ENCODE results near the gene HERPUD2.
"Not testable (repeated sequence)": the region's sequence is repeated elsewhere in the genome, so short reads cannot be mapped to it uniquely, and the experiment has no call there.

HERPUD2 gene

DNA sequence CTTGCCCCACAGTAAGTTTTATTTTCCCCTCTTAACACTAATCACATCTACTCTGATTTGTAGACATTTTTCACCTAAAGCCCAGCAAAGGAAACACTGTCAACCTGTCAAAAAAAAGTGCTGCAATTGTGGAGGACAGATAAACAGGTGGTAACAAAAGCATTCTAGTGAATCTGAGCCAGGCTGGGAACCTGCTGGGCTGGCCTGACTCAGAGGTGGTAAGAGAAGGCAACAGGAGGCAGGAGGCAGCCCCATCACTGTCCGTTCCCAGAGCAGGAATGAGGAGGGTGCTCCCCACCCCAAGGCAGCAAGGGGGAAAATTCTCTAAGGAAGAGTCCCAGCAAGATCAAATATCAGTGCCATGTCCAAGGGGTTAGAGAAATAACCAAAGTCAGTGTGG is 19.5 kb upstream of the HERPUD2 start:
- DNase-seq (ENCODE audit: low spot score) = no peak

DNA sequence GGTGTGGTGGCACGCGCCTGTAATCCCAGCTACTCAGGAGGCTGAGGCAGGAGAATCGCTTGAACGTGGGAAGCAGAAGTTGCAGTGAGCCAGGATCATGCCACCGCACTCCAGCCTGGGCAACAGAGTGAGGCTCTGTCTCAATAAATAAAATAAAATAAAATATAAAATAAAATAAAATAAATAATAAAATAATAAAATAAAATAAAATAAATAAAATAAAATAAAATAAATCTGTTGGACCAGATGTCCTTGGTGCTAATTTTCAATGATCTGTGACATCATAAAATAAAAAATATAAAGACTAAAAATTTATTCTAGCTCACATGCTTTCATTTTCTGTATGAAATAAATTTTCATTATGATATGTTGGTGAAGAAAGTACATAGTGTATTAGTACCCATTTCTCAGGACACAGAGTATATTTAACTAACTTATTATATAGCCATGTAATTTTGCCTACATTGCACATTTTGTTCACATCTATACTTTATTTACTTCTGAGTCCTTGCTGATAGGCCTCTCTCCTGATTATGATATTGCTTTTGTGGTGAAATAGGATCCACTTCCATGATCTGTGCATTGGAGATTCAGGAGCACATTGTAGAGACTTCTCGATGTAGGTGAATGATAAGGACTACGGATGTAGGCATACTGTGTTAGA is 17.8 kb upstream of the HERPUD2 start:
- no peak for DNase-seq (ENCODE audit: low spot score)

DNA sequence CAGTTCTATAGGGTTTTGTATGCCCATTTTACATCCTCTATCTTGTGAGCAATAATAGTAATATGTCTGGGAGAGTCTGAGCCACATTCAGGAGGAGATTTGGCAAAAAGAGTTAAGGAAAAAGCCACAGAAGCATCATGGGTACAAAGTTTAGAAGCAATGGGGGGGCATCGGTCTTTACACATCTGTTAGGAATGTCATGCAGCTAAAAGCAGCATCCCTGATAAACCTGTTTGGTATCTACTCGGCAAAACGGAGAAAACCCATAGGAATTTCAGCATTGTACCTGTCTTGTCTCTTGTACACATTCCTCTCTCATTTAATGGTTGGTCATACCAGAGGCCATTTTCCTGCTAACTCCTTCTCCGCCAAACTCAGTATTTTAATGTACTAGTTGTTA is 12.5 kb upstream of the HERPUD2 start:
- no peak for DNase-seq (ENCODE audit: low spot score)

DNA sequence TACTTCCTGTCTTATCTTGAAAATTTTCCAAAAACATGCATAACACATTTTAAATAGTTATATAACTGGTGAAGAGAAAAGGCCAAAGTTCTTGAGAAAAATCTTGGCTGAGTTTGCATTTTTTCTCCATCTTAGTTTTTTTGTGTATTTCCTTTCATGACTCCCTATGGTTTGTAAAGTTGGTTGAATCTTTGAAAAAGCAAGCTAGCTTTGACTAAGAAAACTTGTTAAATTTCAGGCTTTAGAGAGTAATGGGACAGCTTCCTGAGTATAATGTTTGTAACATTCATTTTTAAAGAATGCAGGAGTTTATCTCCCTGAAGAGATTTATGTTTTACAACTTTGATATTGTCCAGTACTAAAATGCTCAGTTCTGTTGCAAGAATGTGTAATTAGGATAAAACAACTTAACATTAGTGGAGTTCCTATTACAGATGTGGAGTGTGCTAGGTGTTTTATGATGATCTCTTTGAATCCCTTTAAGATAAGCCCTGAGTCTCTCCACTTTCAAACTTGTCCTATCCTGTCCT is 11.1 kb upstream of the HERPUD2 start:
- DNase-seq (ENCODE audit: low spot score) = no peak

GRCh38 chr7:35704261-35704660 is 9.3 kb upstream of the HERPUD2 start:
- no peak for DNase-seq (ENCODE audit: low spot score)

DNA sequence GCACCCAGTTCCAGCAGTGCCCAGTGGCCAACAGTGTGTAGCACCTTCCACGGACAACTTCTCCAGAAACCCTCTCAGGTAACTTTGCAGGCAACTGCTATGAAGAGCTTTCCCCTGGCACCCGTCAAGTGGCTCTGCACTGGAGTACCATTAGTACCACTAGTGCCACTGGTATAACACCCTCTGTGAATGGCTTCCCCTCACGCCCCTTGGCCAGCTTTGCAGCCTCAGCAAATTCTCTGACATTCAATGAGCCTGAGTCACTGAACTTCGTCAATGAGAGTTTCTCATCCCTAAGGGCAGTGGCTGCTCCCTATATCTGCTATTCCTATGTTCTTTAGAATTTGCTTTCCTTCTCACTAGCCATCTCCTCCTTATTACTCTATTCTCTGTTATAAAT is 7.6 kb upstream of the HERPUD2 start:
- no peak for DNase-seq (ENCODE audit: low spot score)

DNA sequence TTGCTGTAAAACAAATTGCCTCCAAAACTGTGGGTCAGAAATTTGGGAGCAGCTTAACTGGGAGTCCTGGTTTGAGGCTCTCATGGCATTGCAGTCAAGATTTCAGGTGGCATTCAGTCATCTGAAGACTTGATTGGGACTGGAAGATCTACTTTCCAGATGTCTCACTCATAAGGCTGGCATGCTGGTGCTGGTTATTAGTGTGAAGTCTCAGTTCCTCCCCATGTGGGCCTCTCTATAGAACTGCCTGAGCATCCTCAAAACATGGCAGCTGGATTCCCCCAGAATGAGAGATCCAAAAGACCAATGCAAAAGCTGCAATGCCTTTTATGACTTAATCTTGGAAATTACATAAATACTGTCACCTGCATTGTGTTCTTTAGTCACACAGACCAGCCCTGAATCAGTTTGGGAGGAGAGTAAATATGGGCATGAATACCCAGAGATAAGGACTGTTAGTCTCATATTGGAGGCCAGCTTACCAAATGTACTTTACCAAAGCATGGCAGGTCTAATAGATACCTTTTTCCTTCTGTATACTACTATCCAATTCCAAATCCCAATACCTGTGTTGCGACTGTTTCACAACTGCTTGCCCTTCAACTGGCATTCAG is 6.5 kb upstream of the HERPUD2 start:
- no peak for DNase-seq (ENCODE audit: low spot score)

- peak; percentile 48 for DNase-seq (ENCODE audit: low spot score)
Observed at GRCh38 chr7:35700865-35701264, 5.9 kb upstream of the HERPUD2 start.

DNA sequence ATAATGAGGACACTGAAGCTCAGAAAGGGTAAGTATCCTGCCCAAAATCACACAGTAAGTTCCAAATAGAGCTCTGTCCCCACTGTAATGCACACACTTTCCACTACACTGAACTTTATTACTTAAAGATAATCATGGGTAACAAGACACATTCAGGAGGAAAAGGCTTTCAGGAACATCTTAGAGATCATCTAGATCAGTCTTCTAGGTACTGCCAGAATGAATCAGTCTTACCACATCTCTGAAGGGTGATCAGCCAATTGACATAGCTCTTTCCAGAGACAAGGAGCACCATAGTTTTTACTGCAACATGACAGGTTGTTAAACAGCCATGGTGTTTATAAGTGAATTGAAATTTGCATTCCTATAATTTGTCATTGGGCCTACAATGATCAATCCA is 5.4 kb upstream of the HERPUD2 start:
- no peak for DNase-seq (ENCODE audit: low spot score)

DNA sequence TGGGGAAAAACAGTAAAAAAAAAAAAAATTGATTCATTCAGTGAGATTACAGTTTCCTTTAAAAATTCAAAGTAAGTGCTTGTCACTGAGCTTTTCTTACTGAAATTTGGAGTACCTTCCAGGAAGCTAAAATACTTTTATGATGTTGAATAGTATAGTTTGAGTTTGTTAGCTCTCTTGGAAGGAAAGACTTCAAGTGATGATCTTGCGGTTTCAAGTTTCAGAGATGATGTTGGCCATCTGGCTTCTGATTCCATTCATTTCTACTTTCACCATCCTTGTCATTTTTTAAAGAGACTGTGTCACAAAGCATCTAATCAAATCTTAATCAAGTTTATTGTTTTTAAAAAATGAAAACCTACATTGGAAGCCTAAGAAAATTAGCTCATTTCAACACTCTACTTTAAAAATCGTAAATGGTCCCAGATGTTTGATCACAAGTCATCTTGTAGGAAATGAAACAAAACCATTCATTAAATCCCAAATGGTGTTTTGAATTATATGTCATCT is 4.9 kb upstream of the HERPUD2 start:
- DNase-seq (ENCODE audit: low spot score) = no peak

- not testable (repeated sequence) for DNase-seq (ENCODE audit: low spot score)
Observed at GRCh38 chr7:35698382-35698781, 3.4 kb upstream of the HERPUD2 start.

DNA sequence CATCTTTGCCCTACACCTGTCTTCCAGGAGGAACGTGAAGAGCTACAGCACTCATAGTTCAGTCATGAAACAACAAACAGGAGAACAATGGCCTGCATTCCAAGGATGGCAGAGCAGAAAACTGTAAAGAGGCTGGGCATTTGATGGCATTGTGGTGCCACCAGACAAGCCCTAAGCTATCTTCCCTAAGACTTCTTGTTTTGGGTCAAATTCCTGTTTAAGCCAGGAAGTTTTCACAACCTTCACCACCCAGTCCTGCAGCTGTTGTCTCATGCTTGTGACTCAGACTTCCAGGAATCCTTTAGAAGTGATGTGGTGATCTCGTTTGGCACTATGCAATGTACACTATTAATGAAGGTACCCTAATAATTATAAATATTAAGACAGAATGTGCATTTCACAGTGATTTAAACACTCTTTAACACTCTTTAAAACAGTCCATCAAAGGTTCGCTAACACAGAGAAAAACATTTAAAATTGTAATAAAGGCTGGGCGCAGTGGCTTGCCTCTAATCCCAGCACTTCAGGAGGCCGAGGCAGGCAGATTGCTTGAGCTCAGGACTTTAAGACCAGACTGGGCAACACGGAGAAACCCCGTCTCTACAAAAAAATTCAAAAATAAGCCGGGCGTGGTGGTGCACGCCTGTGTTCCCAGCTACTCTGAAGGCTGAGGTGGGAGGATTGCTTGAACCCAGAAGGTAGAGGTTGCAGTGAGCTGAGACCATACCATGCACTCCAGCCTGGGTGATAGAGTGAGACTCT is 2.7 kb upstream of the HERPUD2 start:
- DNase-seq (ENCODE audit: low spot score) = peak; percentile 74

DNA sequence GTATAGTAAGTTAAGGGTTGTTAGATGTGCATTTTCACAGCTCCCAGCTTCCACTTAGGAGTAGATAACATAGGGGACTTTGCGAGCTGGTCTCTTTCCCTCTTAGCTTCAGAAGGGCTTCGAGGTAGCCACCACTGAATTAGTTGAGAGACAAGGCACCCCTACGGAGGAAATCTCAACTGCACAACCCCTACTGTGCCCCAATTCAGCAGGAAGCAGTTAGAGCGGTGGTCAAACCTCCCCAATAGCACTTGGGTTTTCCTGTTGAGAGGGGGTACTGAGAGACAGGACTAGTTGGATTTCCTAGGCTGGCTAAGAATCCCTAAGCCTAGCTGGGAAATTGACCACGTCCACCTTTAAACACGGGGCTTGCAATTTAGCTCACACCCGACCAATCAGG is 1.1 kb upstream of the HERPUD2 start:
- DNase-seq (ENCODE audit: low spot score) = no peak

DNA sequence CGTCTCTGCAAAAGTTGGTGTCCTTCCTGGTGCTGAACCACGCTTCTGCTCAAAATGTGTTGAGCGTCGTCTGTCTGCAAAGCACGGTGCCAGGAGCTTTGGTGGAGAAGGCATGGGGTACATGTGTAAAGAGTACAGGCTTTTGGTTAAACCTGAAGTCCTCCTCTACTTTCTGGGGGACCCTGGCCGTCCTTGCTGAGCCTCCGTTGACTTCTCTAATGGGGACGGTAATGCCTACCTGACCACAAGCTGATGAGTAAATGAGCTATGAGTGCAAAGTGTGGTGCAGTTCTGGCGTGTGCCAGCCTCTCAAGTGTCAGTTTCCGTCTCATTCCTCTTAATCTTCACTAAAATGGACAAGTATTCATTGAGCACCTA is 527 bp upstream of the HERPUD2 start:
- DNase-seq (ENCODE audit: low spot score) = no peak

DNA sequence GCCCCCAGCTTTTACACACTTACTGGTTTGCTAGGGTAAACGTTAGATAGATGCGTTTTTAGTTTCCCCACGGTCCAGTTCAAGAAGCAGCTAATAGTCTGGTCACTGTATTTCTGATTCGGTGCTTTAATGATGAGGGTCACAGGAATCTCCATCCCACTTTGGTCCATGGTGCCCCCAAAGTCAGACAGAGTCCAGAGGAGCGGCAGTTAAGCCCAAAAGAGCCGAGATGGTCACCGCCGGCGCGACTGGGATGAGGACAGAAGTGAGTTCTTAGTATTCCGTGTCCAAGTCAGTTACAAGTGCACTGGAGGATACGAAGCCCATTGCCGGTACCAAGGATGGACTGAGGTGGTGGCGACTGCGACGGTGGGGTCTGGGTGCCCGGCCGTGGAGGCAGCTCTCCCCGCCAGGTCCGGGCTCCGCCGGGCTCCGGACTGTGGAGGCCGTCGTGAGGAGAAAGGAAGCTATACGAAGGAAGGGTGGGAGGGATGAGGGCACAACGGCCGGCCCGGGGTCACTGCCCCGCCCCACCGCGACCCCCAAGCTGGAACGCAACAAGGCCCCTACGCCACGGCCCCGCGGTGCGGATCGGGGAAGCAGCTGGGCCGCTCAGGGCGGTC is 663 bp downstream of the HERPUD2 start:
- DNase-seq (ENCODE audit: low spot score) = no peak

GRCh38 chr7:35691827-35692307 is 3.1 kb downstream of the HERPUD2 start:
- no peak for DNase-seq (ENCODE audit: low spot score)

DNA sequence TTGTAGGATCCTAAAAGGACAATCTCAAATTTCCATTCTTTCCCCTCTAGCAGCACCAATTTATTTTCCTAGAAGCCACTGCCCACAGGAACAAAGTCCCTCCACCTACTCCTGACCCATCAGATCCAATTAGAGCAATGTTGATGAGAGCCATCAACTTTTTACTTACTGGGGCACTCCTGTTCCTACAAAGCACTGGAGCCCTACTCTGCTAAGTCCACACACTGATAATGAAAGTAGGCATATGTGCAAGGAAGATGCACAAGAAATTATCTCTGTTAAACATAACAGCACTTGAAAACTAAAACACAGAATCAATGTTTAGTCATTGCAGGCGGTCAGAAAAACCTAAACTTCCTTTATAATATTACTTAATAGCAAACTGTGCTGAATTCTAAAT is 3.6 kb downstream of the HERPUD2 start:
- DNase-seq (ENCODE audit: low spot score) = no peak

GRCh38 chr7:35690614-35691013 is 4.3 kb downstream of the HERPUD2 start:
- DNase-seq (ENCODE audit: low spot score) = not testable (repeated sequence)

GRCh38 chr7:35685781-35686180 is 9.2 kb downstream of the HERPUD2 start:
- DNase-seq (ENCODE audit: low spot score) = no peak

DNA sequence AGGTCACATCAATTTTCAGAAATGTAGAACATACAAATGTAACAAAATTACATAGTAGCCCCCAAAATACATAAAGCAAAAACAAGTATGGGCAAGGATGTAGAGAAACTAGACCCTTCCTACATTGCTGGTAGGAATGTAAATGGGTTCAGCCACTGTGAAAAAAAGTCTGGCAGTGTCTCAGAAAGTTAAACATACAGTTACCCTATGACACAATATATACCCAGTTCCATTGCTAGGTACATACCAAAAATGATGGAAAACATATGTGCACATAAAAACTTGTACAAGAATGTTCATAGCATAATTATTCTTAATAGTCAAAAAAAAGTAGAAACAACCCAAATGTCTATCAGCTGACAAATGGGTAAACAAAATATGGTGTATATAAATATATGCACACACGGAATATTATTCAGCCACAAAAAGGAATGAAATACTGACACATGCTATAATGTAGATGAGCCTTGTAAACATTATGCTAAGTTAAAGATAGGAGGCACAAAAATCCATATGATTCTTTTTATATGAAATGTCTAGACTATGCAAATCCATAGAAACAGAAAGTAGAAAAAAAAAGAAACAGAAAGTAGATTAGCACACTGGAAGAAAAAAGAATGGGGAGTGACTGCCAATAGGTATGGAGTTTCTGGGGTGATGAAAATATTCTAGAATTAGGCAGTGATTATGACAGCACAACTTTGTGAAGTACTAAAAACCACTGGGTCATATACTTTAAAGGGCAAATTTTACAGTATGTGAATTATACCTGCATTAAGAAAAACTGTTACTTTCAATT is 13.5 kb downstream of the HERPUD2 start:
- DNase-seq (ENCODE audit: low spot score) = no peak

DNA sequence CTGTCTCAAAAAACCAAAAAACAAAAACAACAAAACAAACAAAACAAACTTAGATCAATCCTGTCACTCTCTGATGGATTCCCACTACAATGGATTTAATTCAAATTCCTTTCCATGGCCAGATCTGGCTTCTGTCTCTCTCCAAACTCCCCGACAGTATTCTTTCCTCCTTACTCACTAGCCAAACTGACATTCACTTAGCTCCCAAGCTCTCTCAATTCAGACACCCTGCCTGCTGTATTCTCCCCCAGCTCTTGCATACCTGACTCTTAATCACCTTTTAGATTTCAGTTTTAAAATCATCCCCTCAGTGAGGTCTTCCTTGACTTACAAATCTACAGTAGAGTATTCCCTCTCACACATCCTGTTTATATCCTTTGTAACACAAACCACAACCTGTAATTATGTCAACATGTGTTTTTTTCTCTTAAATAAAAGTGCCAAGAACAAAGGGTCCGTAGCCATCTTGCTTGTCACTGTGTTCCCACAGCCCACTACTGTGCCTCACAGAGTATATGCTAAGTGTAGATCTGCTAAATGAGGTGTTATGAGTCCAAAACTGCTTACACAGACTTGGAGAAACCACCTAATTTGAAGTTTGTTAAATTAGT is 14.4 kb downstream of the HERPUD2 start:
- DNase-seq (ENCODE audit: low spot score) = no peak

Data from kidney capillary endothelial cell (primary cell).